Thymus (tissue), 11 donors: ENCODE data around the gene SH3RF3. TPM values are rescaled to one million over a fixed set of nuclear protein-coding genes. Genes with fewer than 3 reads are reported as not detected.

ENCODE experiments used
- DNase-seq, 9 donors: peaks; one replicate each; pipeline ENCODE4 v3.0.0-alpha.2; 2013; ENCODE audit warnings: low spot score in 9 of 9, low read depth in 6 of 9, missing footprints in 1 of 9
- H3K27ac ChIP-seq, 2 donors: one replicate each; pipeline ENCODE4 v1.5.1; 2013; ENCODE audit warnings: control low read depth in 1 of 2, low read depth in 1 of 2, low read length in 1 of 2, mild to moderate bottlenecking in 1 of 2, moderate library complexity in 1 of 2
- H3K27me3 ChIP-seq, 2 donors: one replicate each; pipeline ENCODE4 v1.5.1; 2013; ENCODE audit warnings: low read length in 1 of 2; ENCODE audit not compliant: control insufficient read depth in 2 of 2, insufficient read depth in 1 of 2
- H3K36me3 ChIP-seq, 2 donors: one replicate each; pipeline ENCODE4 v1.5.1; 2013; ENCODE audit warnings: low read length in 1 of 2, mild to moderate bottlenecking in 1 of 2, moderate library complexity in 1 of 2; ENCODE audit not compliant: control insufficient read depth in 2 of 2, insufficient read depth in 2 of 2
- H3K4me1 ChIP-seq, 2 donors: one replicate each; pipeline ENCODE4 v1.5.1; 2013; ENCODE audit warnings: low read length in 2 of 2; ENCODE audit not compliant: control insufficient read depth in 2 of 2, insufficient read depth in 2 of 2
- H3K4me3 ChIP-seq, 2 donors: one replicate each; pipeline ENCODE4 v1.5.1; 2013; ENCODE audit warnings: low read length in 2 of 2, control low read depth in 1 of 2, mild to moderate bottlenecking in 1 of 2
- H3K9me3 ChIP-seq, 2 donors: one replicate each; pipeline ENCODE4 v1.5.1; 2013; ENCODE audit warnings: low read length in 1 of 2, mild to moderate bottlenecking in 1 of 2; ENCODE audit not compliant: control insufficient read depth in 2 of 2, insufficient read depth in 1 of 2
- WGBS: extraction: QIAGEN DNeasy Blood & Tissue Kit; methylation state at CpG from one replicate; pipeline ENCODE4 v1.1.7; 2013; 5-methylcytosine and 5-hydroxymethylcytosine counted together
- polyA plus RNA-seq: library from polyadenylated mRNA; stranded (reverse); fragments of 200-250 nt; gene quantifications from one replicate; pipeline ENCODE4 v1.2.3, GENCODE V29; 2013
- total RNA-seq: library from RNA; stranded (reverse); fragments of 120-200 nt; gene quantifications from one replicate; pipeline ENCODE4 v1.2.4, GENCODE V29; 2013
- donor health status: healthy.

The SH3RF3 gene
- total and polyA plus RNA-seq, 2 donors: 3.2 to 8.2 TPM

GRCh38 chr2:109195193-109196045, 66.4 kb downstream of the SH3RF3 start:
- no peaks in the 10 kb centered on the region for H3K36me3 ChIP-seq
- H3K27ac ChIP-seq: no peak overlapping the region
- peaks cover 0 to 16% of the 10 kb centered on the region in 2 donors for H3K27me3 ChIP-seq
- no peak overlapping the region for H3K4me3 ChIP-seq
- WGBS: 91% methylated on average over 19 of the region's 19 CpGs
- DNase-seq: no peak
- peaks cover 0 to 2% of the 10 kb centered on the region in 2 donors for H3K4me1 ChIP-seq
- H3K9me3 ChIP-seq: no peaks in the 10 kb centered on the region

GRCh38 chr2:109196081-109196875, 67.3 kb downstream of the SH3RF3 start:
- Histone ChIP-seq H3K4me3 (no peak overlapping the region), H3K9me3 (no peaks in the 10 kb centered on the region), H3K27ac (no peak overlapping the region), H3K36me3 (no peaks in the 10 kb centered on the region), H3K27me3 (peaks cover 0 to 21% of the 10 kb centered on the region in 2 donors), H3K4me1 (peaks cover 0 to 2% of the 10 kb centered on the region in 2 donors)
- no peak for DNase-seq
- 97% methylated on average over 19 of the region's 19 CpGs for WGBS

GRCh38 chr2:109197491-109198418, 68.8 kb downstream of the SH3RF3 start:
- H3K36me3 ChIP-seq: no peaks in the 10 kb centered on the region
- peaks cover 0 to 27% of the 10 kb centered on the region in 2 donors for H3K27me3 ChIP-seq
- H3K27ac ChIP-seq: no peak overlapping the region
- H3K9me3 ChIP-seq: no peaks in the 10 kb centered on the region
- H3K4me1 ChIP-seq: peaks cover 0 to 2% of the 10 kb centered on the region in 2 donors
- no peak overlapping the region for H3K4me3 ChIP-seq
- no peak for DNase-seq
- 93% methylated on average over 6 of the region's 6 CpGs for WGBS

- H3K9me3 ChIP-seq: peaks cover 0 to 1% of the 10 kb centered on the region in 2 donors
- no peak overlapping the region for H3K27ac ChIP-seq
- H3K36me3 ChIP-seq: no peaks in the 10 kb centered on the region
- no peaks in the 10 kb centered on the region for H3K4me1 ChIP-seq
- peaks cover 0 to 34% of the 10 kb centered on the region in 2 donors for H3K27me3 ChIP-seq
- no peak for DNase-seq
- WGBS: 97% methylated on average over 4 of the region's 4 CpGs
- H3K4me3 ChIP-seq: no peak overlapping the region
Observed at GRCh38 chr2:109199790-109200189, 70.8 kb downstream of the SH3RF3 start.

GRCh38 chr2:109200616-109201464, 71.8 kb downstream of the SH3RF3 start:
- H3K4me3 ChIP-seq: no peak overlapping the region
- no peak overlapping the region for H3K27ac ChIP-seq
- peaks cover 0 to 1% of the 10 kb centered on the region in 2 donors for H3K9me3 ChIP-seq
- H3K27me3 ChIP-seq: peaks cover 0 to 31% of the 10 kb centered on the region in 2 donors
- WGBS: 94% methylated on average over 14 of the region's 14 CpGs
- no peaks in the 10 kb centered on the region for H3K4me1 ChIP-seq
- DNase-seq: no peak
- no peaks in the 10 kb centered on the region for H3K36me3 ChIP-seq

GRCh38 chr2:109201465-109202327, 72.7 kb downstream of the SH3RF3 start:
- H3K9me3 ChIP-seq: peaks cover 0 to 1% of the 10 kb centered on the region in 2 donors
- no peak overlapping the region for H3K27ac ChIP-seq
- DNase-seq: no peak
- H3K4me1 ChIP-seq: no peaks in the 10 kb centered on the region
- WGBS: 92% methylated on average over 21 of the region's 21 CpGs
- H3K27me3 ChIP-seq: peaks cover 0 to 27% of the 10 kb centered on the region in 2 donors
- no peak overlapping the region for H3K4me3 ChIP-seq
- no peaks in the 10 kb centered on the region for H3K36me3 ChIP-seq

- no peak for DNase-seq
- H3K27me3 ChIP-seq: peaks cover 0 to 27% of the 10 kb centered on the region in 2 donors
- no peaks in the 10 kb centered on the region for H3K36me3 ChIP-seq
- H3K9me3 ChIP-seq: peaks cover 0 to 1% of the 10 kb centered on the region in 2 donors
- no peak overlapping the region for H3K27ac ChIP-seq
- no peaks in the 10 kb centered on the region for H3K4me1 ChIP-seq
- WGBS: 96% methylated on average over 9 of the region's 9 CpGs
- no peak overlapping the region for H3K4me3 ChIP-seq
Observed at GRCh38 chr2:109202486-109202885, 73.5 kb downstream of the SH3RF3 start.
